Measurements from ENCODE around the gene ABLIM1.

- TF ChIP-seq TEAD4 (IDR thresholded peaks at IDR 0.05) (no peak), CREB1 (IDR thresholded peaks at IDR 0.05; ENCODE audit: low read depth) (no peak), MAX (IDR thresholded peaks at IDR 0.05) (no peak)
- TF ChIP-seq, protein P1, sequence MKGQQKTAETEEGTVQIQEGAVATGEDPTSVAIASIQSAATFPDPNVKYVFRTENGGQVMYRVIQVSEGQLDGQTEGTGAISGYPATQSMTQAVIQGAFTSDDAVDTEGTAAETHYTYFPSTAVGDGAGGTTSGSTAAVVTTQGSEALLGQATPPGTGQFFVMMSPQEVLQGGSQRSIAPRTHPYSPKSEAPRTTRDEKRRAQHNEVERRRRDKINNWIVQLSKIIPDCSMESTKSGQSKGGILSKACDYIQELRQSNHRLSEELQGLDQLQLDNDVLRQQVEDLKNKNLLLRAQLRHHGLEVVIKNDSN (IDR thresholded peaks at IDR 0.05) = no peak
Measured at GRCh38 chr10:114643158-114643557, 14.9 kb downstream of the ABLIM1 start.

Measured in Ishikawa (cell line).